SH-SY5Y (cell line): ENCODE data around the gene SLC23A3.

Experiments used
- GATA2 ChIP-seq: IDR thresholded peaks from 2 replicates; pipeline ENCODE4 v1.6.1; 2011; ENCODE audit warnings: mild to moderate bottlenecking, low read depth, low read length
- GATA3 ChIP-seq: IDR thresholded peaks from 2 replicates; pipeline ENCODE4 v1.6.1; 2011; ENCODE audit warnings: low read depth, mild to moderate bottlenecking, low read length, moderate library complexity

Gene SLC23A3

GRCh38 chr2:219169930-219170654 lies at the start of gene SLC23A3:
Gene SLC23A3 (minus strand): TSS chr2:219170029. CDS start chr2:219169984, 45 bp downstream.
- TF ChIP-seq GATA2 = no peak
- no peak for TF ChIP-seq GATA3

- TF ChIP-seq GATA2 (no peak), GATA3 (no peak)
Observed at GRCh38 chr2:219218732-219219701, 49.2 kb upstream of the SLC23A3 start, which contains the start of gene ABCB6. Gene ABCB6 (minus strand): TSS chr2:219218958. CDS start chr2:219218673, 285 bp downstream.

- TF ChIP-seq GATA2 (no peak), GATA3 (no peak)
Observed at GRCh38 chr2:219218217-219218731, 48.4 kb upstream of the SLC23A3 start.

GRCh38 chr2:219216535-219216915 lies 46.7 kb upstream of the SLC23A3 start:
- no peak for TF ChIP-seq GATA2
- TF ChIP-seq GATA3 = no peak

- TF ChIP-seq GATA3 = no peak
- no peak for TF ChIP-seq GATA2
Observed at GRCh38 chr2:219215871-219216534, 46.2 kb upstream of the SLC23A3 start.

- TF ChIP-seq GATA3 = no peak
- no peak for TF ChIP-seq GATA2
Observed at GRCh38 chr2:219214786-219215185, 45.0 kb upstream of the SLC23A3 start.

- TF ChIP-seq GATA2 (no peak), GATA3 (no peak)
Observed at GRCh38 chr2:219214141-219214540, 44.3 kb upstream of the SLC23A3 start.

- TF ChIP-seq GATA3 (no peak), GATA2 (no peak)
Observed at GRCh38 chr2:219213486-219214071, 43.8 kb upstream of the SLC23A3 start.

GRCh38 chr2:219213026-219213415 lies 43.2 kb upstream of the SLC23A3 start:
- TF ChIP-seq GATA2 (no peak), GATA3 (no peak)

- TF ChIP-seq GATA3 = no peak
- no peak for TF ChIP-seq GATA2
Observed at GRCh38 chr2:219210886-219211362, 41.1 kb upstream of the SLC23A3 start.

GRCh38 chr2:219210196-219210885 lies 40.5 kb upstream of the SLC23A3 start:
- TF ChIP-seq GATA3 (no peak), GATA2 (no peak)

GRCh38 chr2:219209236-219210195 lies 39.7 kb upstream of the SLC23A3 start:
- TF ChIP-seq GATA3 (no peak), GATA2 (no peak)
